GM20000 (cell line): ENCODE measurements around the gene SIRPA.

ENCODE experiments used
- DNase-seq: peaks from one replicate; pipeline ENCODE4 v3.0.0; 2012; ENCODE audit warnings: low spot score
- TF ChIP-seq, protein P1 (sequence below): IDR thresholded peaks from 2 replicates; pipeline ENCODE4 v1.5.1; 2012; ENCODE audit warnings: mild to moderate bottlenecking, control low read depth; ENCODE audit errors: extremely low read depth, missing control alignments

Gene SIRPA

DNA sequence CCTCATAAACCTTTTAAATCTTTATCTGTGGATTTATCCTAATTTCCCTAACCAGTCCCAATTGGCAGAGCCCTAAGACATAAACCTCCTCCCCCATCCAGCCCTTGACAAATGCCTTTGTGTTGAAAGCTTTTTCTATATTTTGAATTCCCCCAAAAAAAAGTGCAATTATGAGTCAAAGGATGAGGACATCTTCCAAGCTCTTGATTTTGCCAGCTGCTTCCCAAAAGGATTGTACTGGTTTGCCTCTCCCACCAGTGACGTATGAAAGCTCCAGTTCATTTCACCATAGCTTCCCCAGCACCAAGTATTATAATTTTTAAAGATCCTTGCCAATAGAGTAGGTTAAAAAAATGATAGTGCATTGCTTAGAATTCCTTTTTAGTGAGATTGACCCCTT is 38.9 kb downstream of the SIRPA start:
- no peak for DNase-seq
- TF ChIP-seq, protein P1, sequence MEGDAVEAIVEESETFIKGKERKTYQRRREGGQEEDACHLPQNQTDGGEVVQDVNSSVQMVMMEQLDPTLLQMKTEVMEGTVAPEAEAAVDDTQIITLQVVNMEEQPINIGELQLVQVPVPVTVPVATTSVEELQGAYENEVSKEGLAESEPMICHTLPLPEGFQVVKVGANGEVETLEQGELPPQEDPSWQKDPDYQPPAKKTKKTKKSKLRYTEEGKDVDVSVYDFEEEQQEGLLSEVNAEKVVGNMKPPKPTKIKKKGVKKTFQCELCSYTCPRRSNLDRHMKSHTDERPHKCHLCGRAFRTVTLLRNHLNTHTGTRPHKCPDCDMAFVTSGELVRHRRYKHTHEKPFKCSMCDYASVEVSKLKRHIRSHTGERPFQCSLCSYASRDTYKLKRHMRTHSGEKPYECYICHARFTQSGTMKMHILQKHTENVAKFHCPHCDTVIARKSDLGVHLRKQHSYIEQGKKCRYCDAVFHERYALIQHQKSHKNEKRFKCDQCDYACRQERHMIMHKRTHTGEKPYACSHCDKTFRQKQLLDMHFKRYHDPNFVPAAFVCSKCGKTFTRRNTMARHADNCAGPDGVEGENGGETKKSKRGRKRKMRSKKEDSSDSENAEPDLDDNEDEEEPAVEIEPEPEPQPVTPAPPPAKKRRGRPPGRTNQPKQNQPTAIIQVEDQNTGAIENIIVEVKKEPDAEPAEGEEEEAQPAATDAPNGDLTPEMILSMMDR: no peak

DNA sequence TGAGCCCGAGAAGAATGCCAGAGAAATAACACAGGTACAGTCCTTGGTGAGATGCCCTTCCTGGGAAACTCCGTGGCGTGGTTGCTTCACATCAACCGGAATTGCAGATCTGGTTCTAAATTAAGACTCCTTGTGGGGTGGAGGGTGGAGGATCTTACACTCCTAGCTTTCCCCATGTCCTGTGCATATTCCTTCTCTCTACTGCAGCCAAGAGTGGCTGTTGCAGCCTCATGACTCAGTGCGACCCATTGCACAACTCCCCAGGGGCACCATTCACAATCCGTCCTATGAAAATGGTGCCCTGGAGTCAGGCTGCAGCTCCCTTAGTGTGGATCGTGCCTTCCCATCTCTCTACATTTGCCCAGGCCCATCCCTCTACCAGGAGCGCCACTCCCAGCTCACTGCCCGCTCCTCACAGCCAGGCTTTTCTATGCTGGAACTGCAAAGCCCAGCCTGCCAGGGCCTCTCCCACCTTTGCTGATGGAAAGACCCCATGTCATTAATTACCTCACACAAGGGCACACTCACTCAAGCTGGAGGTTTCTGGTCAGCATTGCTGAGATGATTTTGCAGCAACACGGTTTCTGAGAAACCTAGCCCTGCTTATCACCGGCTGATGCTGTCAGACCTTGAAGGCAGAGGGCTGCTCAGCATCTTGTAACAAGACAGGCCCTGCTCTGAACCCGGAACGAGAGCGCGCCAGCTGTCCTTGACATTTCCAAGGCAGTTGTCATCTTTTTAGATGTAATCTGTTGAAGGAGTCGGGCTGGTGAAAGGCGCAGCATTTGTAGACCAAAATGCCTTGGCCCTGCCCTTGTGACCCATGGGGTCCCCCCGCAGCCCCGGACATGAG is 39.7 kb downstream of the SIRPA start:
- no peak for DNase-seq
- TF ChIP-seq, protein P1: no peak

DNA sequence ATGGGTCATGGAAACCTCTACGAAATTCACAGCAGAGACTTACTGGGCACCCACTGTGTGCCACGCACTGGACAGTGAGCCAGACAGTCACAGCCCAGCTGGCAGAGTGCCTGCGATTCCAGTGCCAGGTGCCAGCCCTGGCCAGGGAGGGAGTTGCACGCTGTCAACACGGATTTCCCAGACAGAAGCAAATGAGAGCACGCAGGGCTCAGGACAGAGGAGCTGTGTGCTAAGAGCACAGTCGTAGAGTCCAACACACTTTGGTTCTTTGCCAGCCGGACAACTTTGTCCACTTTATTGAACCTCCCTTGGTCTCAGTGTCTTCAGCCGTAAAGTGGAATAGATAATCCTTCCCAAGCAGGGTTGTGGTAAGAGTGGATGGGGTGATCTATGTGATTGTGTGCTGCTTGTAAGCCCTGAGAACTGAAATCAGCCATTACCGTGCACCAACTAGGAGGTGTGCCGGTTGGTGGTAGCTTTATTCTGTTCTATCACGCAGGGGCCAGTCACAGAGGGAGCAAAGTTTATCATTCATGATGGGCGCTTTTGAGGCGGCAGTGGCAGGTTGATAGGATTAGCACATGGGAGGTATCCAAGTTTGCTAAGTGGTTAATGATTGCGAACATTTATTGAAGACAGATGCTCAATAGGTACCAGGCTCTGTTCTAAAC is 40.6 kb downstream of the SIRPA start:
- no peak for DNase-seq
- TF ChIP-seq, protein P1: no peak

DNA sequence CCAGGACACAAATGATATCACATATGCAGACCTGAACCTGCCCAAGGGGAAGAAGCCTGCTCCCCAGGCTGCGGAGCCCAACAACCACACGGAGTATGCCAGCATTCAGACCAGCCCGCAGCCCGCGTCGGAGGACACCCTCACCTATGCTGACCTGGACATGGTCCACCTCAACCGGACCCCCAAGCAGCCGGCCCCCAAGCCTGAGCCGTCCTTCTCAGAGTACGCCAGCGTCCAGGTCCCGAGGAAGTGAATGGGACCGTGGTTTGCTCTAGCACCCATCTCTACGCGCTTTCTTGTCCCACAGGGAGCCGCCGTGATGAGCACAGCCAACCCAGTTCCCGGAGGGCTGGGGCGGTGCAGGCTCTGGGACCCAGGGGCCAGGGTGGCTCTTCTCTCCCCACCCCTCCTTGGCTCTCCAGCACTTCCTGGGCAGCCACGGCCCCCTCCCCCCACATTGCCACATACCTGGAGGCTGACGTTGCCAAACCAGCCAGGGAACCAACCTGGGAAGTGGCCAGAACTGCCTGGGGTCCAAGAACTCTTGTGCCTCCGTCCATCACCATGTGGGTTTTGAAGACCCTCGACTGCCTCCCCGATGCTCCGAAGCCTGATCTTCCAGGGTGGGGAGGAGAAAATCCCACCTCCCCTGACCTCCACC is 42.2 kb downstream of the SIRPA start:
- no peak for DNase-seq
- TF ChIP-seq, protein P1: no peak

DNA sequence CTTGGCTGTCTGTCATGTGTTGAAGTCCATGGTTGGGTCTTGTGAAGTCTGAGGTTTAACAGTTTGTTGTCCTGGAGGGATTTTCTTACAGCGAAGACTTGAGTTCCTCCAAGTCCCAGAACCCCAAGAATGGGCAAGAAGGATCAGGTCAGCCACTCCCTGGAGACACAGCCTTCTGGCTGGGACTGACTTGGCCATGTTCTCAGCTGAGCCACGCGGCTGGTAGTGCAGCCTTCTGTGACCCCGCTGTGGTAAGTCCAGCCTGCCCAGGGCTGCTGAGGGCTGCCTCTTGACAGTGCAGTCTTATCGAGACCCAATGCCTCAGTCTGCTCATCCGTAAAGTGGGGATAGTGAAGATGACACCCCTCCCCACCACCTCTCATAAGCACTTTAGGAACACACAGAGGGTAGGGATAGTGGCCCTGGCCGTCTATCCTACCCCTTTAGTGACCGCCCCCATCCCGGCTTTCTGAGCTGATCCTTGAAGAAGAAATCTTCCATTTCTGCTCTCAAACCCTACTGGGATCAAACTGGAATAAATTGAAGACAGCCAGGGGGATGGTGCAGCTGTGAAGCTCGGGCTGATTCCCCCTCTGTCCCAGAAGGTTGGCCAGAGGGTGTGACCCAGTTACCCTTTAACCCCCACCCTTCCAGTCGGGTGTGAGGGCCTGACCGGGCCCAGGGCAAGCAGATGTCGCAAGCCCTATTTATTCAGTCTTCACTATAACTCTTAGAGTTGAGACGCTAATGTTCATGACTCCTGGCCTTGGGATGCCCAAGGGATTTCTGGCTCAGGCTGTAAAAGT is 43.5 kb downstream of the SIRPA start:
- TF ChIP-seq, protein P1: no peak
- no peak for DNase-seq

DNA sequence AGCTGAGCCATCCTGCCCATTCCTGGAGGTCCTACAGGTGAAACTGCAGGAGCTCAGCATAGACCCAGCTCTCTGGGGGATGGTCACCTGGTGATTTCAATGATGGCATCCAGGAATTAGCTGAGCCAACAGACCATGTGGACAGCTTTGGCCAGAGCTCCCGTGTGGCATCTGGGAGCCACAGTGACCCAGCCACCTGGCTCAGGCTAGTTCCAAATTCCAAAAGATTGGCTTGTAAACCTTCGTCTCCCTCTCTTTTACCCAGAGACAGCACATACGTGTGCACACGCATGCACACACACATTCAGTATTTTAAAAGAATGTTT is 44.0 kb downstream of the SIRPA start:
- DNase-seq: no peak
- TF ChIP-seq, protein P1: no peak
